Transverse colon (tissue), 4 donors: ENCODE data around the gene NDUFB6.

Experiments used
- POLR2A ChIP-seq: fragments of 450-650 bp; IDR thresholded peaks from one replicate; pipeline ENCODE4 v1.6.1; 2016; ENCODE audit warnings: antibody characterized with exemption, mild to moderate bottlenecking, moderate library complexity
- POLR2AphosphoS5 ChIP-seq, 3 donors: sonication (generic); formaldehyde crosslinking; IDR thresholded peaks; one replicate each; pipeline ENCODE4 v1.6.1; 2016; ENCODE audit warnings: antibody characterized with exemption in 3 of 3
- TF ChIP-seq, protein P1 (sequence below), 5 experiments: fragments of 200-600 bp in 3 of 5; fragments of 450-650 bp in 2 of 5; sonication (generic) in 3 of 5; IDR thresholded peaks; 1 replicate in 2 of 5; 2 replicates in 3 of 5; pipeline ENCODE4 v1.5.1; 2016 to 2017; ENCODE audit warnings: antibody characterized with exemption in 5 of 5, inconsistent platforms in 3 of 5, mild to moderate bottlenecking in 2 of 5, moderate library complexity in 1 of 5

DNA sequence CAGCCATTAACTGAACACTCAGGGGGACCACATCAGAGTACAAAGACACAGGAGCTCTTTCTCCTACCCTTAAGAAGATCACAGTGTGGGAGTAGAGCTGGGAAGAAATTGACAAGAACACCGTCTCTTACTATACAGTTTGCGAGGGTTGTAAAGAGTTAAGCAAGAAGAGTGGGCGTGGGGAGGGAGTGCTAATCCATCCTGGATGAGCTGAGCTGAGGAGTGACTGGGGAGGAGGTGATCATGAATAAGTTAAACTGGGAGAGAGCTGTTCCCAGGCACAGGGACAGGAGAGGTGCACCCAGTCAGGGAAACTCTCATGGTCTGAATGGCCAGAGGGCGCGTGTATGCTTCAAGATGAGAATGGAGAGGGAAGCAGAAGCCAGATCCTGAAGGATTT, 45.3 kb upstream of the NDUFB6 start:
- TF ChIP-seq, protein P1, sequence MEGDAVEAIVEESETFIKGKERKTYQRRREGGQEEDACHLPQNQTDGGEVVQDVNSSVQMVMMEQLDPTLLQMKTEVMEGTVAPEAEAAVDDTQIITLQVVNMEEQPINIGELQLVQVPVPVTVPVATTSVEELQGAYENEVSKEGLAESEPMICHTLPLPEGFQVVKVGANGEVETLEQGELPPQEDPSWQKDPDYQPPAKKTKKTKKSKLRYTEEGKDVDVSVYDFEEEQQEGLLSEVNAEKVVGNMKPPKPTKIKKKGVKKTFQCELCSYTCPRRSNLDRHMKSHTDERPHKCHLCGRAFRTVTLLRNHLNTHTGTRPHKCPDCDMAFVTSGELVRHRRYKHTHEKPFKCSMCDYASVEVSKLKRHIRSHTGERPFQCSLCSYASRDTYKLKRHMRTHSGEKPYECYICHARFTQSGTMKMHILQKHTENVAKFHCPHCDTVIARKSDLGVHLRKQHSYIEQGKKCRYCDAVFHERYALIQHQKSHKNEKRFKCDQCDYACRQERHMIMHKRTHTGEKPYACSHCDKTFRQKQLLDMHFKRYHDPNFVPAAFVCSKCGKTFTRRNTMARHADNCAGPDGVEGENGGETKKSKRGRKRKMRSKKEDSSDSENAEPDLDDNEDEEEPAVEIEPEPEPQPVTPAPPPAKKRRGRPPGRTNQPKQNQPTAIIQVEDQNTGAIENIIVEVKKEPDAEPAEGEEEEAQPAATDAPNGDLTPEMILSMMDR (IDR thresholded peaks at IDR 0.05) = no peak
- TF ChIP-seq POLR2AphosphoS5 (IDR thresholded peaks at IDR 0.05) = no peak
- TF ChIP-seq POLR2A = no peak
